HG03342 (cell line): ENCODE measurements around the gene RMI1.

Source experiments
- ATAC-seq: cut with Tn5 transposase; IDR thresholded peaks from one replicate; pipeline ENCODE4 v1.9.1; 2021; ENCODE audit warnings: mild to moderate bottlenecking, moderate library complexity; ENCODE audit not compliant: unreplicated experiment

The RMI1 gene

GRCh38 chr9:83967073-83967472 lies 13.5 kb upstream of the RMI1 start:
- no peak for ATAC-seq

GRCh38 chr9:83969602-83970001 lies 11.0 kb upstream of the RMI1 start:
- no peak for ATAC-seq

- no peak for ATAC-seq
Observed at GRCh38 chr9:83971485-83971884, 9.1 kb upstream of the RMI1 start.

- no peak for ATAC-seq
Observed at GRCh38 chr9:83972286-83972685, 8.3 kb upstream of the RMI1 start.

GRCh38 chr9:83975300-83975699 lies 5.3 kb upstream of the RMI1 start:
- ATAC-seq: no peak

- no peak for ATAC-seq
Observed at GRCh38 chr9:83976372-83976771, 4.2 kb upstream of the RMI1 start.

GRCh38 chr9:83977196-83977595 lies 3.4 kb upstream of the RMI1 start:
- ATAC-seq: no peak

- ATAC-seq: peak; percentile 23
Observed at GRCh38 chr9:83978992-83979811, 1.4 kb upstream of the RMI1 start.

- ATAC-seq: peak; percentile 83
Observed at GRCh38 chr9:83979812-83980394, 702 bp upstream of the RMI1 start, which contains the start of gene HNRNPK. HNRNPK (minus strand) TSS chr9:83980215; CDS start chr9:83978252, 1,963 bp downstream.

- no peak for ATAC-seq
Observed at GRCh38 chr9:83981126-83981871, 694 bp downstream of the RMI1 start.

GRCh38 chr9:83986195-83986594 lies 5.6 kb downstream of the RMI1 start:
- no peak for ATAC-seq

GRCh38 chr9:83986765-83987401 lies 6.3 kb downstream of the RMI1 start:
- no peak for ATAC-seq

- ATAC-seq: no peak
Observed at GRCh38 chr9:83987402-83987791, 6.8 kb downstream of the RMI1 start.

GRCh38 chr9:83988411-83988810 lies 7.8 kb downstream of the RMI1 start:
- ATAC-seq: no peak

GRCh38 chr9:83991355-83991754 lies 10.8 kb downstream of the RMI1 start:
- no peak for ATAC-seq

- no peak for ATAC-seq
Observed at GRCh38 chr9:83992407-83992806, 11.8 kb downstream of the RMI1 start.

- ATAC-seq: no peak
Observed at GRCh38 chr9:83992901-83993300, 12.3 kb downstream of the RMI1 start.

- no peak for ATAC-seq
Observed at GRCh38 chr9:83996126-83996525, 15.5 kb downstream of the RMI1 start.

GRCh38 chr9:83999141-83999918 lies 18.7 kb downstream of the RMI1 start:
- ATAC-seq: no peak

GRCh38 chr9:84000186-84000585 lies 19.6 kb downstream of the RMI1 start:
- ATAC-seq: no peak

- no peak for ATAC-seq
Observed at GRCh38 chr9:84001621-84002020, 21.0 kb downstream of the RMI1 start.
